GM18873 (cell line): Measurements from ENCODE around the gene NEDD9.

Experiments
- ATAC-seq: cut with Tn5 transposase; IDR thresholded peaks from one replicate; pipeline ENCODE4 v1.9.1; 2021; ENCODE audit warnings: mild to moderate bottlenecking, moderate library complexity, moderate number of reproducible peaks; ENCODE audit not compliant: unreplicated experiment, low FRiP score

NEDD9 gene

DNA sequence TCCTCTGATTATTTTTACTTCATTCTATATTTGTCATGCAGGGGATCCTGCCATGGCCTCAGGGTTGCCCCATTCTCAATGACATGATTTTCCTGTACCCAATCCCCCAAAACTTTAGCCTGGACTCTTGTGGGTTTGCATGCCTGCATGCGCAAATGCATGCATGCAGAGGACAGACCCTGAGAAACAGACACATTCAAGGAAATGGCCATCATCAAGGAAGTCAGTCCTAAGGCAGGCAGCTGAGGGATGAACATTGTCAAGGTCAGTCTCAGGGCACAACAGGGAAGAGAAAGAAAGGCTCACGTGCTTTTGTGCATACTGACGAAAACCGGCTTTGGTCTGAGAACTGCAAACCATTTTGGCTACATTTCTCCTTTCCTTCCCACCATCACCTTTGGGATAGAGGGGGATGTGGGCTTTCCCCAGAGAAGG, 13.1 kb downstream of the NEDD9 start:
- no peak for ATAC-seq

DNA sequence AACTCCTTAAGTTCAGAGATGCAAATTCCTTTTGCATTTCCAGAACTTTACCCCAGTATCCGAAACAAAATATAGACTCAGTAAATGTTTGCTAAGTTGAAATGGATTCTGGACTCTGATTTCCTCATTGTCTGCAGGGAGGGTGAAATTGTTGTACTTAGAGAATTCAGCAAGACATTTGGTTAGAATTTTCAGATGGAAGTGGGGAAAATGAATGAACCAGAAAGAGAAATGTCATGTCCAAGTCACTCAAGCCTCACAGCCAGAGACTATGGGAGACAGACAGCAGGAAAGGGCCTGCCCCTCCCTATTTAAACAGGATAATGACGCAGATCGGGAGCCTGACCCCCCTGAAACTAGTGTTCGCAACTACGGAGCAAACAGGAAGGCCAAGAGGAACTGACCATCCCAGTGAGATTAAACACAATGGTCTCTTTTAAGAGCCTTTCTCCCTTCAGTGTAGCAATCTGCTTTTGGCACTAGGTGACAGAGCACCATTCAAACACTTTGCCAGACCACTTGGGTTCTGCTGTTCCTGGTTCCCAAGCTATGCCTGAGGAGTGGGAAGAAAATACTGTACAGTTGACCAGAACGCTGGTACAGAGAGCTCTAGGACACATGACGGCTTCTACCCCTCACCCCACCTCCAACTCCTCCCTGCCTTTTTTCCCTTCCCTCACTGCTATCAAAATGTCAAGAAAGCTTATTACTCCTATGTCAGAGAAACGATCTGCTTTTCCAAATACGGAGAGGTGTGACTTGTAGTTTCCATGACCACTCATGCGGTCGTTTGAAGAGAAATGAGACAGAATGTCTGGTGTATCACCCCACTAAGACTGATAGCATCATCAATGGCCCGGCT, 13.7 kb downstream of the NEDD9 start:
- ATAC-seq = no peak

DNA sequence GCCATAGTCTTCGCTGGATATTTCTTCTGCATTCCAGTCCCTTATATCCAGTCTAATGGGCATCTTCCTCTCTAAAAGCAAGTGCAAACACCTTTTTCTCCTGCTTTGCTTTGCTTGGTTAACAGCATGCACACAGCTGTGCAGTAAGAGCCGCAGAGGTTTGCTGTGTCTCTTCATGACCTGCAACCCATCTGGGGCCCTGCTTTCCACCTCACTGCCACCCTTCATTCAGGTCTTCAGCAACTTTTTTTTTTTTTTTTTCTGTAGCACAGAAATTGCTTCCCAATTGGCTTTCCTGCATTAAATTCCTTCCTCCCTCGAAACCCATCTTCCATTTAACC, 14.4 kb downstream of the NEDD9 start:
- ATAC-seq = no peak

DNA sequence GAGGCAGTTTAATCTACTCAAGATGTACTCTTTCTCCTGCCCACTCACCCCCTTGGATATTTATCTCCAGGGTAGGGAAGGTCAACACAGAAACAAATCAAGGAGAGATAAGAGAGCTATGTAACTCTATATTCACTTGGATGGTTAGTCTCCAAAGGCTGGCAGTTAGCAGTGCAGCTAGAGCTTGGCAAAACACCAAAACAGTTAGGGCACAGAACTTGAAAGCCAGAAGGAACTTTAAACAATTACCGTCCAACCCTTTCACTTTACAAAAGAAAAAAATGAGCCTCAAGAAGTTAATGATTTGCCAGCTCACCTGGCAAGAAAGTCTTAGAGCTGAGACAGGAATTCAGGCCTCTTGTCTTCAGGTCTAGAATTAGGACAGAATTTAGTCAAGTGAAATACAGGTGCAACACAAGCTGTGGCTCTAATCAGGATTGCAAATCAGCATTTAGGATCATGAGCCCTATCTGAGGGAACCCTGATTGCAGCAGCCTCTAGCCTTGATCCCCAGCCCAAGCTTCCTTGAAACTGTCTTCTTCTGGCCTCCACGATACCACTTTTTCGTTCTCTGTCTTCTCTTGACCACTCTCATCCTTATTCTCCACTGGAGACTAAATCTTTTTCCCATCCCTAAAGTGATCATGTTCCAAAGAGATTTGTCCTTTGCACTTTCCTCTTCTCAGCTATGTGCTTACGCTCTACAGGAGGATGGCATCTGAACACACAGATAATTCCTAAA, 14.9 kb downstream of the NEDD9 start:
- ATAC-seq = no peak

DNA sequence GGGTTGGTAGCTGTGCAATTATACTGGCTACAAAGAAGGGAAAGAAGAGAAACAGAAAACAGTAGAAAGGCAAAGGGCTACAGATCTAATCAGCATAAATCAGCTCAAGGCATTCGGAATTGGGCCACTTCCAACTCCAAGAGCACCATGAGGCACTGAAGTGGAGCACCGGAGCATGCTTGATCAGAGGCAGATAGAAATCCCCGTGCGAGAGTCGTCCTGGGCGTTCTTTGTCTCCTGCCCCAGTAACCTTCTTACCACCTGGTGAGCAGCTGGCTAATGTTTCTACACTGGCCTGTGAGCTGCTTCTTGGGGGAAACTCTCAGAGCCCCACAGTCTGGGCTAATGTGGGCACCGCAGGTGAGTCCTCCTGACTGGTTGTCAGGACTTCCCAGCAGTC, 16.7 kb downstream of the NEDD9 start:
- no peak for ATAC-seq

DNA sequence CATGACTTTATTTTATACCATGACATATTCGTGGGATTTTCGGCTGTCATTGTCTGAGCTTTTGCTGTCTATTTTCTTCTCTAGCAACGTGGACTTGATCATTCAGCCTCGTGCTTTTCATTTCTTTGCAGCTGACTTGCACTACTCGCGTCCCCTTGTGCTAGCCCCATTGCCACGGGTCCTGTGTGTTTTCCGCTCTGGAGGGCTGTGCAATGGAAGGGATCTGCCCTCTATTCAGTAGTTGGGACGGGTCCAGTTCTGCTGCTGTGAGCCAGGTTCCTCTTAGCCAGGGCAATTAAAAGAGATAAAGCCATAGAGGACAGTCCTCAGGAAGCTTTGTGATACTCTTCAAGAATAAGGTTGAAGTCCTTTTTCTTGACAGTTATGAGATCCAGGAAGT, 17.6 kb downstream of the NEDD9 start:
- ATAC-seq = no peak

DNA sequence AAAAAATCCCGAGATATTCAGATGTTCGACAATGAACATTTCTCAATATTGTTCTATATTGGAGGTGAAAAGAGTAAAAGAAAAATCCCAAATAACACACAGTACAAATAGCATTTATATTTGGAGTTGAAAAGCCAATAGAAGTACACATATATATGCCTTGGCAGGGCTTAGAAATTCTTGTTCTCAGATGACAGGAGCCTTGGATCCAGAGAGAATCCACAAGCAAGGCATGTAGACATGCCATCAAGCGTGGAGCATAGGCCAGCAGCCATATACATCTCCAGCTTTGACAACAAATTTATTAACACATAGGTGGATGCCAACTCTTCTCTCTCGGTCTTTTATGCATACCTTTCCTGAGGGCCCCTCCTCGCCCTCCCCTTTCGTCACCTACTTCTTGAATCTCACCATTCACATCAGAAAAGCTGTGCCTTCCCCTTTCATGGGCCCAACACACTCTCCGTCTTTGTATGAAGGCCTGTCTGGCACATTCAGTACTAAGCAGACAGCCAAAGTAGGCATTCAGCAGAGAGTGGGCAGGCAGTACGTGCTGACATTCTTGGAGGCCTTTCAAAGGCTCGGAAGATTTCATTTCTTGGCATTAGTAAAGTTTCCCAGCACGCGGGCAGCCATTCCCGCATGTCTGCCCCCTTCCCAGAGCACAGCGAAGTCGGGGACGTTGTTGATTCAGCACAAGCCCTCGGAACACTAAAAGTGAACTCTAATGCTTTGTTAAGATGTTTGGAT, 18.2 kb downstream of the NEDD9 start:
- no peak for ATAC-seq

DNA sequence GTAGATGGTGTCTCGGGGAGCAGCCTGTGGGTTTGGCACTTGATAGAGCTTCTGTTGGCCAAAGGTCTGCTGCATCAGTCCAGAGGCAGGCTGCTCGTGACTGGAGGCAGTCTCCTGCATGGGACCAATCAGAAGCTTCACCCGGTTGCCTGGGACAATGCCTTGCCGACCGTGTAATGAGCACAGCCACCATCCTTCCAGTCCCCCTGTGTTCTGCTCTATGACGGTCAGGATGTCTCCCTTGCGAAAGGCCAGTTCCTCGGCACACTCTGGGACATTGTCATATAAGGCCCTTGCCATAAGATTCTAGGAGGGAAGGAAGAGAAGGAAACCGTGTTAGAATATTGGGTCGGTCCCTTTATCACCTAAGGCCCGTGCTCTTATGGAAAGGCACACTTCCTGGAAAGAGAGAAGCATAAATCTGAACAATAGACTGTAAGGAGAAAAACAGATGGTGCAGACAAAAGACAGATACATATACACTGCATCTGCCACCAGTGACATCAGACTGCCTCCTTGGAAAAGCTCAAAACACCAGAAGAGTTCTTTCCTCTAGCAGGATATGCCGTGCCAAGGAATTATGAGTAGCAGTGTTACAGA, 18.9 kb downstream of the NEDD9 start:
- ATAC-seq = no peak

DNA sequence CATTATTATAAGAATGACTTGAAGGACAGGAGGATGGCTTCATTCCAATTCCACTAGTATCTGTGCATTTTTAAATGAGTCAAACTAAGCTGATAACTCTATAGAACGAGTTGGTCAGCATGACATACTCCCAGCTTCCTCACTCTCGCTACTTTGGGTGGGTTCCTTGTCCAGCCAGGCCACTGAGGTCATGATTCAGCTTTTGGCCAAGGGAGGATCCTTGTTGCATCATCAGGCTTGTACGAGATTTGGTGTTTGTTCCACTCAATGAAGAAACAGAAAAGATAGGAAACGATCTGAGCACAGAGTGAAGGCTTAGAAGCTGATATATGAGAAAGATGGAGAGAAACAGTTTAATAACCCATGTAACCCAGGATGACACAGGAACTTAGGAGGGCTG, 19.8 kb downstream of the NEDD9 start:
- no peak for ATAC-seq

DNA sequence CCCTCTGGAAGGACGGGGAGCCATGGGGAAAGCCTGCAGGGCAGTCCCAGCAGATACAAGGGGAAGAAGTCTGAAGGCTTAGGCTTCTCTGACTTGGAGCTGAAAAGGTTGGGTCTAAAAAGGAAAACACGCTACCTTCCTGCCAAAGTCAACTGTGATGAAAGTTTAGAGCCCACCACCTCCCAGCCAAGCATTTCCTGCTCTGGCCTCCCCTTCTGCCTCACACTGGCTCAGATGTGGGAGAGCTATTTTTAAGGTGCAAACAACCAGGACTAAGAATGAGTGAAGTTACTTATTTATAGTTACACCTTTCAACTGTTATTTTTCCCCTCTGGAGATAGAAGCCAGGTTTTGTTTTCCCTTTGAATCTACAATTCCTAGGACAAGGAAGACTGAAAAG, 21.2 kb downstream of the NEDD9 start:
- no peak for ATAC-seq

DNA sequence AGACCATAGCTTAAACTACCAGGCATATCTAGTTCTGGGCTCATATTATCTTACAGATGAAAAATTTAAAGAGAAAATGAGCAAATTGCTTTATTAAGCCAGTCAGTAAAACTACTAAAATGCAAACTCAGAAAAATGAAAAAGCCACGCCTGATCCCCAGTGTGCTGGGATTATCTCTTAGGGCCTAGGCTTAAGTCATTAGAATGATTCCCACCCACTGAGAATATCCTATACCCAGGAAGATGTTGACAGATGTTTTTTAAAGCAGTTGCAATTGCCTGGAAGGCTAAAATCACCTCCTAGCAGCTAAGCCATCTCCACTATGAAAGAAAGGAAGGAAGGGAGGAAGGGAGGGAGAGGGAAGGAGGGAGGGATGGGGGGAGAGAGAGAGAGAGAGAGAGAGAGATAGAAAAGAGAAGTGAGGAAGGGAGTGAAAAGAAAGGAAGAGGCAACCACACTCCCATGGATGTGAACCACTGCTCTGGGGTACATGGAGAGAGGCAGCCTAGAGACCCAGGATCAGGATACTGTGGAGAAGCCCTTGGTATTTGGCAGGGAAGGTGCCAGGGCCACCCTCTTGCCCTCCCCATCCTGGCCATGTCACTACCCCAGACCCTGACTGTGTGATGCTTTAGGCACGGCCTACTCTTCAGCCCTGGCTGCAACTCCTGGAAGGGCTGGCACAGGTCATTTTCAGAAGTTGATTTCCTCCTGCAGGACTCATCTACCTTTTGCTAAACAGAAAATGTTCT, 21.9 kb downstream of the NEDD9 start:
- ATAC-seq = no peak

DNA sequence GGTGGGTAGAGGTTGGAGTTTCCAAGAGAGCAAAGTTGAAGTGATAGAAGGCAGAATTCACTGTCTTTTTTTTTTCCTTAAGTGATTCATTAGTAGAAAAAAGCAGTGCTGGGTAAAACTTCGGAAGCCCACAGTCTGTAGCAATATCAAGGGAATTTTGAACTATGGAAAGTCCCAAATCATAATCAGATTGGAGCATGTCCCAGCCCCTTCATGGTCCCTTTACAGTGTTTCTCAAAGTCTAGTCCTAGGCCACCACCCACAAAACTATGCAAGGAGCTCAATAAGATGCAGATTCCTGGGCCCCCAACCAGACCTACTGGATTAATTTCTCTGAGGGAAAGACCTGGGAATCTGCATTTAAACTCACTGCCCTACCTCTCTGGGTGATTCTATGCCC, 22.6 kb downstream of the NEDD9 start:
- ATAC-seq = no peak

DNA sequence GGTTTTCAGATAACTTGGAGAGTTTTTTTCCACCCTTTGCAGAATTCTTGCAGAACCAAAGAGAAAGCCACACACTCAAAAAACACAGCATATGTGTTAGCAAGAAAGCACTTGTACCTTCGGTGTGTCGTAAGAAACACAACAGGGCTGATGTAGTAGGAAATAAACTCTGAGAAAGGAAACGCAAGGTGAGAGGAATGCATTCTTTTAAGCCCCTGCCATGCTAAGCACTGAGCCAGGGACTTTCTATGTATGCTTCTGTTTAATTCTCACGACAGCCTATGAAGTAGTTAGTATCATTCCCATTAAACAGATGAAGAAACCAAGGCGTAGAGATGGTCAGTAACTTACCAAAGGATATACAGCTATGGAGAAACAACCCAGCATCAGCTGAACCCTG, 23.1 kb downstream of the NEDD9 start:
- no peak for ATAC-seq

DNA sequence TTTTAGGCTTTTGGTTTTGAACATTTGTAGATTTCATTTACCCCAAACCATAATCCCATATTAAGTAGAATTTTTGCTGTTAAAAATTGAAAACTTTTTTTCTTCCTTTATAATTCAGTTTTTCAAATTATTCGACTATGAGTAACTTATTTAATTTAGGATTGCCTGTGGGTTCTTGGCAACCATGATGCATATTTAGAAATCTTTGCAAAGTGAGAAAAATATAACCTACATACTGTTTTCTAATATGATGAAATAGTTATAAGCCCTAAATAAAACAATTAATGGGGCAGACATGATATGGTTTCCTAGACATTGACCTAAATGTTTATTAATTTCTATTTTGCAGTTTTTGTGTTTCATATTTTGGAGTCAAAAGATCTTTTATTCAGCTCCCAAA, 23.6 kb downstream of the NEDD9 start:
- ATAC-seq = no peak

DNA sequence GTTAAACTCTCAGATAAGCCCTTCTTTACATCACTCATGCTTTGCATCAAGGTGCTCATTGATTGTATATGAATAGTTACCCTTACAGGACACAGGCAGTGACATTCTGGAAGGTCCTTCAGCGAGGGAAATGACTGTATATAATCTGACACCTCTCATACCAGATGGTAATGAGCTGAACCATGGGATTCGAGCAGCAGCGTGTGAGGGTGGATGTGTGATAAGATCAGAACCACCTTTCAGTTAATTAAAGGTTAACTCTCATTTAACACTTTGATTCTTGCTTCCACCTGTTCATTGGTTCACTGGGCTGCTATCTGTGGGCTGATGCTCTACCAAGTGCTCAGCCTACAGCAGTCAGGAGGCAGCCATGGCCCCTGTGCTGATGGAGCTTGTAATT, 24.2 kb downstream of the NEDD9 start:
- no peak for ATAC-seq

DNA sequence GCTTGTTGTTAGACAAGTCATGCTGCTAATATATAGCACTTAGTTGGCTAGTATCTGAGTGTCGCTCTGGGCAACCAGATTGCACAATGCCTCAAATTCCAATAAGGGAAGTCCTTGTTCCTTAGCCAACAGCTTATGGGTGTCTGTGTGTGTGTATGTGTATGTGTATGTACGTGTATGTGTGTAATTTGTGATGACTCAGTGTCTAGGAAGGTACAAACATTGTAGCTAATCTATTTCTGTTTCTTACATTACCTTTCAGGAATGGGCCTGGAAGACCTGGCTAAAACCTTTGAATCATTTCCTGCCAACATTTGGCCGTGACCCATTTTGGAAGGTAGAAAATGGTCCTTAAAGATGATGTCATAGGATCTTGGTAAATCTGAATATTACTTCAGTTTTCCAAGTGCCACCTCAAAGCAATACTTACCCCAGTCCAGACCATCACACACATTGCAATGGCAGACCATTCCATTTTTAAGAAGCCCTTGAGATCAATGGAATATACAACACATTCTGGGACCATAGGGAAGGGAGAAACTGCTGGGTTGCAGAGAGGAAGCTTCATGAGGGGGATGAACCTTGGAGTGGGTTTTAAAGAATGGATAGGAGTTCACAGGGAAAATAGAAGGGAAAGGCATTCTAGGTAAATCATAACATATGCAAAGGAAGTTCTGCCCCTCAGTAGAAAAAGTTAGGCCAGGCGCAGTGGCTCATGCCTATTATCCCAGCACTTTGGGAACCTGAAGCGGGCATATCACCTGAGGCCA, 25.1 kb downstream of the NEDD9 start:
- ATAC-seq = no peak

DNA sequence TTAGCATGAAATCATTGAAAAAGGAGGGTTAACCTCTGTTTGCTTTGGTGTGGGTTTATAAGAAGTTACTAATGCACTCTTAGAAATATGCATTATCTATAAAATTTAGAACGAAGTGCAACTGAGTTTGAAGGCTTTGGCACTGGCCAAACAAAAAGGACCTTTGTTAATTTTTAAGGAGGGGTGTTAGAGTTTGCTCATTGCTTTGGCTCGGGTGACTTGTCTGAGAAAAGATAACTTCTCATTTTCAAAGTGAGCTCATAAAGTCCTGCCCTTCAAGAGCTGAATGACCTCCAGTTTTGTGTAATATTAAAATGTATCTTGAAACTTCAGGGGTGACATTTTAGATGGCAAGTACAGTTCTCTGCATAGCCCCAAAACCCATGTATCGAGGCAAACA, 25.9 kb downstream of the NEDD9 start:
- ATAC-seq = no peak

DNA sequence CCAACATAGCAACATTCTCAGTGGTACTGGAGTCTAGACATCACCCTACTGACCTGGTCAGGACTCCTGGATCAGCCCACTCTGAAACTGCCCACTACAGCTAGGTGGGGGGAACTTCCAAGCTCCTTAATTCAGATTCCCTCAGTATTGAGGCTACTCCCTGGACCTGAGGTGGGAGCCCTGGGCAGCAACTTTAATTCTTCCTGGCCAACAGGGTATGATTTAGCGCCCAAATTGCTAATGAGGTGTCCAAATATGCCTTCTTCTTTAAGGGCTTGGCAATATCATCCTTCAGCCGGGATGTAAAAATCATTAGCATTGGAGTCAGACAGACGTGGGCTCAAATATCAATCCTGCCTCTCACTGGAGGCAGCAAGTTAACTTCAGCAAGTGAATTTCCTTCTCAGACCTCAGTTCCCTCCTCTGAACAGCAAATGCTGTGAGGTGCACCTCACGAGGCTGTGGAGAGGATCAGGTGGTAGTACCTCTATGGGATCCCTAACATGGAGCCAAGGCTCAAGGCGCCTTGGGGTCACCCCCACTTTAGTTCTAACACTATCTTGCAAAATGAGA, 27.6 kb downstream of the NEDD9 start:
- no peak for ATAC-seq

DNA sequence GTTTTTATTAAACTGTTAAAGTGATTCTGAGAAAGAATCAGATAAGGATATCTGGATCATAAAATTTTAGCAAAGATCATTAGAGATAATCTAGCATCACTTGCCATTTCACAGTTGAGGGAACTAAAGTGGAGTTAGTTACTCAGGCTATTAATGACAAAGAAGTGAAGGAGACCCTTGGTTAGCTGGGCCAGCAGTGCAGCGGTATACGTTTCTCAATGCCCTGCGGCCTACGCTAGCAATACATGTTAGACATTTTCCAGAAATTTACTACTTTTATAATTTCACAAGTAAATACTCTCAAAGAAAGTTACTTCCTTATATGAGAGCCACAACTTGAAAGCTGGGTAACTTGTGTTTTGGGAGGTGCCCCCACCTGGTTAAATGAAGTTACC, 28.5 kb downstream of the NEDD9 start:
- ATAC-seq = no peak
